HAP-1 (cell line): Measurements from ENCODE around the gene GNPDA1.
"Not testable (repeated sequence)": the region's sequence is repeated elsewhere in the genome, so short reads cannot be mapped to it uniquely, and the experiment has no call there.

Experiments
- DNase-seq, 2 experiments: peaks; one replicate each; pipeline ENCODE4 v3.0.0-alpha.2; 2016 to 2020; ENCODE audit warnings: low spot score in 2 of 2
- H3K27me3 ChIP-seq: fragments of 250-450 bp; sonication (Bioruptor Pico); 2 replicates; pipeline ENCODE4 v1.5.1; 2020; ENCODE audit warnings: low read depth, mild to moderate bottlenecking, moderate library complexity
- H3K36me3 ChIP-seq: fragments of 250-450 bp; sonication (Bioruptor Pico); replicated peaks from 2 replicates; pipeline ENCODE4 v1.5.1; 2020; ENCODE audit warnings: mild to moderate bottlenecking
- H3K4me1 ChIP-seq: fragments of 250-450 bp; sonication (Bioruptor Pico); 2 replicates; pipeline ENCODE4 v1.5.1; 2020; ENCODE audit warnings: mild to moderate bottlenecking
- H3K4me3 ChIP-seq: fragments of 250-450 bp; sonication (Bioruptor Pico); 2 replicates; pipeline ENCODE4 v1.5.1; 2020; ENCODE audit warnings: mild to moderate bottlenecking, moderate library complexity
- H3K9me3 ChIP-seq: fragments of 250-450 bp; sonication (Bioruptor Pico); 2 replicates; pipeline ENCODE4 v1.5.1; 2020; ENCODE audit warnings: mild to moderate bottlenecking, moderate library complexity
- in situ Hi-C: fragments of 300-500 bp; cut with MboI; formaldehyde crosslinking; loops from 3 replicates; pipeline ENCODE4 v1.14.3; 2020; ENCODE audit warnings: low sequenced_read_pairs, inconsistent platforms, mixed read lengths

Gene GNPDA1

DNA sequence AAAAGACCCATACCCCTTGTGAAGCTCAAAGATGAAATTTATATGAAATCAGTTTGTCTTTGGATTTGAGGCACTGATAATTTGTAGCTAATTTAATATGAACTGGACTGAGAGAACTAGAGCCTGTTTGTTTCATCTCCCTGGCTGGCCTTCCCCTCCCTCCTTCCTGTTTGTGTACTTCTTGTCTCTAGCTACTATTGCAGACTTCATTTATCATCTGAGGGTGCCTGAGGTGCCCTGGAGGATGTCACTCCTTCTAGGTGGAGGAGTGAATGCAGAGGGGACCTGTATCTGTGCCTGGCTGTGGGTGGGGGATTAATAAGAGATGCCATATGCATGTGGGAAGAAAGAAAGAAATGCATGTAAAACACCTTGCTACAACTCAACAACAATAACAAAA, 22.2 kb upstream of the GNPDA1 start:
- Histone ChIP-seq H3K4me3 (no peak overlapping the region), H3K4me1 (no peaks in the 10 kb centered on the region), H3K27me3 (no peaks in the 10 kb centered on the region), H3K36me3 (no peaks in the 10 kb centered on the region), H3K9me3 (no peaks in the 10 kb centered on the region)
- in situ Hi-C loops: no loop called here
- DNase-seq: no peak

DNA sequence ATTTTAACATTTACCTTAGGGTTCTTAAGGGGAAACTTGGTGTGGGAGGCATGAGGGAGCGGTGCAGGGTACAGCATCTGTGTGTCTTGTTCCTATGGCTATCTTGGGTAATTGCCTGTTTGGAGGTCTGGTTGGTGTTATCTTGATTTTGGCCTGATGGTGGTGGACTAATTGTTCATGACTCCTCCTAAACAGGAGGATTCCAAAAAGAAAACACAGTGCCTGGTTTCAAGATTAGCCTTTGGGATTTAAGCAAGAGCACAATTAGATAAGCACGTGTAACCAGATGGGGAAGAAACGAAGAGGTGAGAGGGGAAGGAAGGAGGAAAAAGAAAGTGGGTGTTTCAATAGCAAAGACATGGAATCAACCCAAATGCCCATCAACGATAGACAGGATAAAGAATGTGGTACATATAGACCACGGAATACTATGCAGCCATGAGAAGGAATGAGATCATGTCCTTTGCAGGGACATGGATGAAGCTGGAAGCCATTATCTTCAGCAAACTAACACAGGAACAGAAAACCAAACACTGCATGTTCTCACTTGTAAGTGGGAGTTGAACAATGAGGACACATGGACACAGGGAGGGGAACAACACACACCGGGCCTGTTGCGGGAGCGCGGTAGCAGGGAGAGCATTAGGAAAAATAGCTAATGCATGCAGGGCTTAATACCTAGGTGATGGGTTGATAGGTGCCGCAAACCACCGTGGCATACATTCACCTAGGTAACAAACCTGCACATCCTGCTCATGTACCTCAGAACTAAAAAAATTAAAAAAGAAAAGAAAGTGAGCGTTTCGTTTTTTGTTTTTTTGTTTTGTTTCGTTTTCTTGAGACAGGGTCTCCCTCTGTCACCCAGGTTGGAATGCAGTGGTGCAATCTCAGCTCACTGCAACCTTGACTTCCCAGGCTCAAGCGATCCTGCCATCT, 21.1 kb upstream of the GNPDA1 start:
- H3K9me3 ChIP-seq, H3K36me3 ChIP-seq, H3K4me3 ChIP-seq, H3K27me3 ChIP-seq, in situ Hi-C loops, DNase-seq, H3K4me1 ChIP-seq: not testable (repeated sequence)

DNA sequence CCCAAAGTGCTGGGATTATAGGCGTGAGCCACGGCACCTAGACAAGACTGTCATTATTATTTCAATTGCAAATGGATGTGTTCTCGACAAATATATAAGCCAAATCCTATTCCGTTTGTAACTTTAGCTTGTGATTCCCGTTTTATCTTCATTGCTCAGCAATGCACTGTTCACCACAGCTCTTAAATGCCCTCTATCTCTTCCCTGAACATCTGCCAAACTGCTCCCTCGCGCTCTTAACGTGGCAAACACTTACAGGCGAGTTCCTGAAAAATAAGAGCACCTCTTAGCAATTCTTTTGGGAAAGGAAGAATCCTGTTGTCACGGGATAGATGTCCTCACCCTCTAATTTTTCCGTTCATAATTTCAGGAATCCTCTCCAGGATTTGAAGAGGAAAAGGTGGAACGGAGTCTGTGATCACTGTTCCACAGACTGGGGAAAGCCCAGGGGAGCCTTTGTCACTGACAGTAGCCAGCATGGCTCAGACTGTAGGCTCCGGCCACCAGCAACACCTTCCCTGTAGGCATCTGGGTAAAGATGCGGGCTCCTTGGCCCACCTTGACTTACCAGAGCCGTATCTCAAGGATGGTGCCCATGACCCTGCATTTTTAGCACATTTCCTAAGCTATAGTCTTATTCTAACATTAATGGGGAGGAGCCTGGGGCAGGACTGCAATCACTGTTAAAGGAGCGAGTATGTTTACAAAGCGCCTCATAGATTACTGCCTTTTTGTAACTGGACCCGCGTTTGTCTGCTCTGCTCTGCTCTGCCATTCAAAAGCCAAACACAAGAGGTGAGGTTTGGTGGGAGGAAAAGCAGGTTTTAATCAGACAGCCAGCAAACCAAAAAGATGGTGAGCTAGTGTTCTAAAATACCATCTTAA, 20.2 kb upstream of the GNPDA1 start:
- Histone ChIP-seq H3K4me3 (no peak overlapping the region), H3K36me3 (no peaks in the 10 kb centered on the region), H3K4me1 (no peaks in the 10 kb centered on the region), H3K27me3 (no peaks in the 10 kb centered on the region), H3K9me3 (no peaks in the 10 kb centered on the region)
- in situ Hi-C loops: no loop called here
- no peak for DNase-seq

GRCh38 chr5:142032150-142032549, 19.3 kb upstream of the GNPDA1 start:
- in situ Hi-C loops: no loop called here
- Histone ChIP-seq H3K36me3 (no peaks in the 10 kb centered on the region), H3K4me1 (no peaks in the 10 kb centered on the region), H3K27me3 (no peaks in the 10 kb centered on the region), H3K9me3 (no peaks in the 10 kb centered on the region), H3K4me3 (no peak overlapping the region)
- DNase-seq: no peak

GRCh38 chr5:142025637-142026036, 12.8 kb upstream of the GNPDA1 start:
- Histone ChIP-seq H3K9me3 (no peaks in the 10 kb centered on the region), H3K27me3 (peaks cover 7% of the 10 kb centered on the region; the same call in 1 of the 2 replicates), H3K4me1 (peaks cover 8% of the 10 kb centered on the region), H3K4me3 (no peak overlapping the region), H3K36me3 (no peaks in the 10 kb centered on the region)
- DNase-seq: no peak
- in situ Hi-C loops: no loop called here

DNA sequence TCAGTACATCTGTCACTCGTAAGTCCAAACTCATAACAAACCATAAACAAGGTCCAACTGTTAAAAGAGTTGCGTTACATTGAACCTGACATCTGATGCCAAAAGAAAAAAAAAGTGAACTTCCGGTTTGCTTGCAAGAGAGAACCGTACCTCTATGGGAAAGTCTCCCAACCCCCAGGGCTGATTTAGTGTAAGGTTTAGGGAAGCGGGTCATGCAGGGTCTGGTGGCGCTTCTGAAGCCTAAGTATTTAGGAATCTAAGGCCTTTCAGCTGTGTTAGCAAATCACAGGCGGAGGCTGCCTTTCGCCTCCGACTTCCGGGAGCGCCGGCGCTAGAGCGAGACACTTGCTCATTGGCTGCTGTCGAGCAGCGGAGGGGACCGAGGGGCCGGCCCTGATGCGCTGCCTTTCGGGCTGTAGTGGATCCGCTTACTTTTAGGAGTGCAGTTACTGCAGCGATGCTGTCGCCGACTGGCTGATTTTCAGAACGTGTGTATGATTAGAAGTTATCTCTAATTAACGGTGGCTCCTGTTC, 12.0 kb upstream of the GNPDA1 start:
- DNase-seq: peak; percentile 91
- in situ Hi-C loops: no loop called here
- H3K9me3 ChIP-seq: no peaks in the 10 kb centered on the region
- peaks cover 9% of the 10 kb centered on the region; the same call in 1 of the 2 replicates for H3K27me3 ChIP-seq
- no peaks in the 10 kb centered on the region for H3K36me3 ChIP-seq
- H3K4me1 ChIP-seq: peaks cover 8% of the 10 kb centered on the region
- peak overlapping the region; percentile 23 for H3K4me3 ChIP-seq

GRCh38 chr5:142023836-142024235, 11.0 kb upstream of the GNPDA1 start:
- H3K9me3 ChIP-seq: no peaks in the 10 kb centered on the region
- H3K4me3 ChIP-seq: no peak overlapping the region
- peaks cover 9% of the 10 kb centered on the region; the same call in 1 of the 2 replicates for H3K27me3 ChIP-seq
- in situ Hi-C loops: no loop called here
- no peaks in the 10 kb centered on the region for H3K36me3 ChIP-seq
- DNase-seq: no peak
- H3K4me1 ChIP-seq: peaks cover 8% of the 10 kb centered on the region

DNA sequence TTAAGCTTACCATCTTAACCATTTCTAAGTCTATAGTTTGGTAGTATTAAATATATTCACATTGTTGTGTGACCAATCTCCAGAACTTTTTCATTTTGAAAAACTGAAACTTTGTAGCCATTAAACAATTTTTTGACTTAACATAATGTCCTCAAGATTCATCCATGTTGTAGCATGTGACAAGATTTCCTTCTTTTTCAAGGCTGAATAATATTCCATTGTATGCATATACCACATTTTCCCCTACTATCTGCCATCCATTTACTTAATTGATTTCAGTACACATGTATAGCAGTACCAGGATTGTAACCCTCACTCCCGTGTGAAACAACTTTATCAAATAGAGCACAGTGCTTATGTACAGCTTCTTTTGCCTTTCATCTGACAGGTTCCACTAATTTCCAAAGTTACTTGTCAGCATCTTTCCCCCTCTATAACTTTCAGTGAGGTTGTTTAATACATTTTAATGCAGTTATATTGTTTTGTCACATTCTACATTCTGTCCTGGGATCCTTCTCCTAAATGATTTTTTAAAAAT, 7.4 kb upstream of the GNPDA1 start:
- in situ Hi-C loops: no loop called here
- H3K4me1 ChIP-seq: peaks cover 6% of the 10 kb centered on the region
- no peaks in the 10 kb centered on the region for H3K36me3 ChIP-seq
- peaks cover 9% of the 10 kb centered on the region; the same call in 1 of the 2 replicates for H3K27me3 ChIP-seq
- H3K9me3 ChIP-seq: no peaks in the 10 kb centered on the region
- no peak for DNase-seq
- H3K4me3 ChIP-seq: no peak overlapping the region

- no peak for DNase-seq
These were observed 5.1 kb upstream of the GNPDA1 start for GRCh38 chr5:142017832-142018427.

DNA sequence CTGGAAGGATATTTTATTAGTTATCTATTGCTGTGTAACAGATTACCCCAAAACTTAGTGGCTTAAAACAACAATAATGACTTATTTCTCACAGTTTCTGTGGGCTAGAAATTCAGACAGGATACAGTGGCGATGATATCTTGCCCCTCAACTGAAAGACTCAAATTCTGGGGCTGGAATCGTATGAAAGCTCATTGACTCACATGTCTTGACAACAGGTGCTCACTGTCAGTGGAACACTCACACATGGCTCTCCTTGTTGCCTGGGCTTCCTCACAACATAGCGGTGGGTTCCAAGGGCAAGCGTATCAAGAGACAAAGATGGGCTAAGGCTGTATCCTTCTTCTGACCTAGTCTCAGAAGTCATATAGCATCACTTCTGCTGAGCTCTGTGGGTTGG, 3.7 kb upstream of the GNPDA1 start:
- H3K36me3 ChIP-seq: no peaks in the 10 kb centered on the region
- H3K9me3 ChIP-seq: no peaks in the 10 kb centered on the region
- peaks cover 9% of the 10 kb centered on the region; the same call in 1 of the 2 replicates for H3K4me1 ChIP-seq
- no peak for DNase-seq
- 0 out of 2 replicates have a peak, but pooled peaks cover 2% of the 10 kb centered on the region for H3K27me3 ChIP-seq
- H3K4me3 ChIP-seq: no peak overlapping the region
- in situ Hi-C loops: no loop called here

More at GRCh38 chr5:142017832-142018427, 5.1 kb upstream of the GNPDA1 start:
- Histone ChIP-seq H3K27me3 (peaks cover 9% of the 10 kb centered on the region; the same call in 1 of the 2 replicates), H3K9me3 (no peaks in the 10 kb centered on the region), H3K36me3 (no peaks in the 10 kb centered on the region), H3K4me1 (peaks cover 6% of the 10 kb centered on the region; the same call in 1 of the 2 replicates), H3K4me3 (no peak overlapping the region)
- in situ Hi-C loops: no loop called here

DNA sequence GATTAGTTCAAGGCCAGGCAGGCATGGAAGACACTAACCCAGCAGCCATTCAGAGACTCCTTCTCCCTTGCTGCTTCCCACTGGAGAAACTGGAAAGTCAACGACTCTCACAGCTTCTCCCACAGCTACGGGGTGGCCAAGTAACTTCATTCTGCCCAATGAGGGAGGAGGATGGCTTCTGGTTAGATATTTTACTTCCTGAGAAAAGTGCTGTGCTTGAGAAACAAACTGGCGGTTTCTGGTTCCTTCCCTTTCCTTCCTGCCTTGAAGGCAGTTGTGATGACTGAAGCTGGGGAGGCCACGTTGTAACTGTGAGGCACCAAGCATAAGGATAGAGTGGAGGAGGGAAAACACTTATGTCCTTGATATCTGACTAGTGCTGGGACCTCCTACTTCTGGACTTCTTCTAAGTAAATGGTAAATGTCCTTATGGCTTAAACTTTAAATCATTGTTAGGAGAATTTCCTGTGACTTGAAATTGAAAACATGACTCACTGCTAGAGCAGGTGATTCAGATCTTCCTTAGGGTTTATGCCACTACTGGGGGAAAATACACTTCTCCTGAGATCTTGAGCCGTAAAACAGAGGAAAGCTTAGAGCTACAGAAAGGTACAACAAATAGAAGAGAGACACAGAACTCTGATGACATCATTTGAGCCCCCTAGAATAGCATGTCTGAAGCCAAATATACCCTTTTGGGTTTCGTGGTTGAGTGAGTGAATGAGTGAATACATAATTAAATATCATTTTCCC, 3.1 kb upstream of the GNPDA1 start:
- in situ Hi-C loops: no loop called here
- H3K27me3 ChIP-seq: 0 out of 2 replicates have a peak, but pooled peaks cover 2% of the 10 kb centered on the region
- peaks cover 9% of the 10 kb centered on the region; the same call in 1 of the 2 replicates for H3K4me1 ChIP-seq
- H3K9me3 ChIP-seq: no peaks in the 10 kb centered on the region
- DNase-seq: no peak
- H3K4me3 ChIP-seq: no peak overlapping the region
- no peaks in the 10 kb centered on the region for H3K36me3 ChIP-seq

DNA sequence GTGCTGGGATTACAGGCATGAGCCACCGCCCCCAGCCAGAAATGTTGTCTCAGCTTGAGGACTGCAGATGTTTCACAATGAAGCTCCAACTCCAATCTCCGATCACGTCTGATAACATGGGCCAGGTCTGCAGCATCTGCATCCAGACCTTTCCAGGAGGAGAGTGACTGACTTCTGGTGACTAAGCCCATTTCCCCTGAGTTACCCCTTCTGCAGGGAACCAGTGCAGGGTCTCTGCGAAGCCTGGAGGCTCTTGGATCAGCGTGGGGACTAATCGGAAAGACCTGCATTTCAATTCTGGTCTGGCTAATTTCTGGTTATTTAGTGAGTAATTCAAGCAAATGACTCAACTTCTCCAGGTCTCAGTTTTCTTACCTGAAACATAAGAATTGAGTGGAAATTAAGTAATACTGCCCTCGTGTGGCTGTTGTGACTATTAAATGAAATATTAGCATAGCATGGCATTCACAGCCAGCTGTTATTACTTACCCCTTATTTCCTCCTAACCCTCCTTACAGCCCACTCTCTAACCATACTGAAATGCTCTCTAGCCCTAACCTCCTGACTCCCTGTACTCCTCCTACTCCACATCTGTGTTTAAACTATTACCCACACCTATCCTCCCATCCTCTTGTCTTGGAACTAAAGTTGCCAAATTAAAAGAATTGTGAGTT, 2.2 kb upstream of the GNPDA1 start:
- peaks cover under 1% of the 10 kb centered on the region; the same call in 1 of the 2 replicates for H3K36me3 ChIP-seq
- in situ Hi-C loops: no loop called here
- H3K9me3 ChIP-seq: no peaks in the 10 kb centered on the region
- peaks cover 9% of the 10 kb centered on the region; the same call in 1 of the 2 replicates for H3K4me1 ChIP-seq
- DNase-seq: peak; percentile 45 to 51
- H3K4me3 ChIP-seq: no peak overlapping the region
- H3K27me3 ChIP-seq: no peaks in the 10 kb centered on the region
